ENCODE results near the gene DOC2B.
"Not testable (repeated sequence)": the region's sequence is repeated elsewhere in the genome, so short reads cannot be mapped to it uniquely, and the experiment has no call there.

The DOC2B gene

GRCh38 chr17:139401-140205, 41.8 kb downstream of the DOC2B start:
- H3K36me3 ChIP-seq (ENCODE audit: control insufficient read depth in 1 of 2, insufficient read depth in 2 of 2, low read length in 2 of 2); H3K18ac ChIP-seq (ENCODE audit: low read length); H2AK5ac ChIP-seq (ENCODE audit: low read length); H3K4ac ChIP-seq (ENCODE audit: low read depth, low read length); H3K14ac ChIP-seq (ENCODE audit: low read length); H2BK120ac ChIP-seq (ENCODE audit: insufficient read depth, low read length, poor library complexity); H4K12ac ChIP-seq (ENCODE audit: low read depth, low read length); H2AFZ ChIP-seq (ENCODE audit: insufficient read depth, low read length, poor library complexity); H3K27ac ChIP-seq (ENCODE audit: low read depth, low read length); H3K79me1 ChIP-seq (ENCODE audit: low read length); H3K9ac ChIP-seq (ENCODE audit: low read length); H2BK5ac ChIP-seq (ENCODE audit: low read depth, low read length, poor library complexity); H3K23ac ChIP-seq (ENCODE audit: low read length); H3K79me2 ChIP-seq (ENCODE audit: control insufficient read depth, insufficient read depth, low read length, poor library complexity); H3K9me3 ChIP-seq (ENCODE audit: insufficient read depth, low read depth, low read length); H4K8ac ChIP-seq (ENCODE audit: low read depth, low read length); H3K4me3 ChIP-seq (ENCODE audit: low read depth, low read length); H3K4me1 ChIP-seq (ENCODE audit: control insufficient read depth in 1 of 2, insufficient read depth in 2 of 2, low read length in 2 of 2); DNase-seq; H4K91ac ChIP-seq (ENCODE audit: low read depth, low read length); H3K27me3 ChIP-seq (ENCODE audit: insufficient read depth, low read length); H2BK12ac ChIP-seq (ENCODE audit: low read length); H3K4me2 ChIP-seq (ENCODE audit: low read length): not testable (repeated sequence)
- WGBS (ENCODE audit: extremely low coverage, insufficient coverage, insufficient read length) = no CpG with 5 or more reads among the region's 22 CpGs

- H3K4me1 ChIP-seq (ENCODE audit: control insufficient read depth in 1 of 2, insufficient read depth in 2 of 2, low read length in 2 of 2); H3K36me3 ChIP-seq (ENCODE audit: control insufficient read depth in 1 of 2, insufficient read depth in 2 of 2, low read length in 2 of 2); H3K79me1 ChIP-seq (ENCODE audit: low read length); H2BK5ac ChIP-seq (ENCODE audit: low read depth, low read length, poor library complexity); H3K27me3 ChIP-seq (ENCODE audit: insufficient read depth, low read length); H2BK120ac ChIP-seq (ENCODE audit: insufficient read depth, low read length, poor library complexity); H3K9me3 ChIP-seq (ENCODE audit: insufficient read depth, low read depth, low read length); H3K4me3 ChIP-seq (ENCODE audit: low read depth, low read length); H3K14ac ChIP-seq (ENCODE audit: low read length); H2AK5ac ChIP-seq (ENCODE audit: low read length); H4K8ac ChIP-seq (ENCODE audit: low read depth, low read length); H2AFZ ChIP-seq (ENCODE audit: insufficient read depth, low read length, poor library complexity); H3K4ac ChIP-seq (ENCODE audit: low read depth, low read length); H3K23ac ChIP-seq (ENCODE audit: low read length); H3K4me2 ChIP-seq (ENCODE audit: low read length); H3K18ac ChIP-seq (ENCODE audit: low read length); DNase-seq; H3K9ac ChIP-seq (ENCODE audit: low read length); H3K27ac ChIP-seq (ENCODE audit: low read depth, low read length); H3K79me2 ChIP-seq (ENCODE audit: control insufficient read depth, insufficient read depth, low read length, poor library complexity); H2BK12ac ChIP-seq (ENCODE audit: low read length); H4K12ac ChIP-seq (ENCODE audit: low read depth, low read length); H4K91ac ChIP-seq (ENCODE audit: low read depth, low read length): not testable (repeated sequence)
- WGBS (ENCODE audit: extremely low coverage, insufficient coverage, insufficient read length) = no CpG with 5 or more reads among the region's 16 CpGs
Measured at GRCh38 chr17:137166-137807, 44.2 kb downstream of the DOC2B start, which contains the start of gene SCGB1C2. SCGB1C2 (plus strand) TSS chr17:137569; CDS start chr17:137591, 22 bp downstream.

GRCh38 chr17:136531-136930, 44.9 kb downstream of the DOC2B start:
- WGBS (ENCODE audit: extremely low coverage, insufficient coverage, insufficient read length) = no CpG with 5 or more reads among the region's 4 CpGs
- H2BK12ac ChIP-seq (ENCODE audit: low read length) = not testable (repeated sequence)

GRCh38 chr17:135895-136294, 45.6 kb downstream of the DOC2B start:
- H3K9ac ChIP-seq (ENCODE audit: low read length); H3K27me3 ChIP-seq (ENCODE audit: insufficient read depth, low read length); H3K14ac ChIP-seq (ENCODE audit: low read length); H2BK12ac ChIP-seq (ENCODE audit: low read length); H3K9me3 ChIP-seq (ENCODE audit: insufficient read depth, low read depth, low read length); H3K4me3 ChIP-seq (ENCODE audit: low read depth, low read length); H4K8ac ChIP-seq (ENCODE audit: low read depth, low read length); H3K79me1 ChIP-seq (ENCODE audit: low read length); H3K18ac ChIP-seq (ENCODE audit: low read length); H3K27ac ChIP-seq (ENCODE audit: low read depth, low read length); DNase-seq; H3K4me2 ChIP-seq (ENCODE audit: low read length); H3K23ac ChIP-seq (ENCODE audit: low read length); H3K79me2 ChIP-seq (ENCODE audit: control insufficient read depth, insufficient read depth, low read length, poor library complexity); H3K4ac ChIP-seq (ENCODE audit: low read depth, low read length); H2AK5ac ChIP-seq (ENCODE audit: low read length); H4K12ac ChIP-seq (ENCODE audit: low read depth, low read length); H2BK120ac ChIP-seq (ENCODE audit: insufficient read depth, low read length, poor library complexity); H4K91ac ChIP-seq (ENCODE audit: low read depth, low read length); H2AFZ ChIP-seq (ENCODE audit: insufficient read depth, low read length, poor library complexity); H2BK5ac ChIP-seq (ENCODE audit: low read depth, low read length, poor library complexity); H3K36me3 ChIP-seq (ENCODE audit: control insufficient read depth in 1 of 2, insufficient read depth in 2 of 2, low read length in 2 of 2); H3K4me1 ChIP-seq (ENCODE audit: control insufficient read depth in 1 of 2, insufficient read depth in 2 of 2, low read length in 2 of 2): not testable (repeated sequence)
- WGBS (ENCODE audit: extremely low coverage, insufficient coverage, insufficient read length) = no CpG with 5 or more reads among the region's 1 CpG

More at GRCh38 chr17:136531-136930, 44.9 kb downstream of the DOC2B start:
- H3K4me3 ChIP-seq (ENCODE audit: low read depth, low read length); H3K9ac ChIP-seq (ENCODE audit: low read length); DNase-seq; H4K91ac ChIP-seq (ENCODE audit: low read depth, low read length); H3K23ac ChIP-seq (ENCODE audit: low read length); H3K27ac ChIP-seq (ENCODE audit: low read depth, low read length); H2BK5ac ChIP-seq (ENCODE audit: low read depth, low read length, poor library complexity); H3K18ac ChIP-seq (ENCODE audit: low read length); H3K14ac ChIP-seq (ENCODE audit: low read length); H3K27me3 ChIP-seq (ENCODE audit: insufficient read depth, low read length); H2AFZ ChIP-seq (ENCODE audit: insufficient read depth, low read length, poor library complexity); H3K36me3 ChIP-seq (ENCODE audit: control insufficient read depth in 1 of 2, insufficient read depth in 2 of 2, low read length in 2 of 2); H4K12ac ChIP-seq (ENCODE audit: low read depth, low read length); H2AK5ac ChIP-seq (ENCODE audit: low read length); H3K9me3 ChIP-seq (ENCODE audit: insufficient read depth, low read depth, low read length); H3K4me1 ChIP-seq (ENCODE audit: control insufficient read depth in 1 of 2, insufficient read depth in 2 of 2, low read length in 2 of 2); H4K8ac ChIP-seq (ENCODE audit: low read depth, low read length); H3K4ac ChIP-seq (ENCODE audit: low read depth, low read length); H3K79me1 ChIP-seq (ENCODE audit: low read length); H3K79me2 ChIP-seq (ENCODE audit: control insufficient read depth, insufficient read depth, low read length, poor library complexity); H3K4me2 ChIP-seq (ENCODE audit: low read length); H2BK120ac ChIP-seq (ENCODE audit: insufficient read depth, low read length, poor library complexity): not testable (repeated sequence)
